Superior temporal gyrus (tissue), 1 donor: ENCODE measurements around the gene WSCD2.

Experiments used
- DNase-seq: peaks from one replicate; pipeline ENCODE4 v3.0.0-alpha.2; 2016; ENCODE audit errors: extremely low spot score

WSCD2 gene

DNA sequence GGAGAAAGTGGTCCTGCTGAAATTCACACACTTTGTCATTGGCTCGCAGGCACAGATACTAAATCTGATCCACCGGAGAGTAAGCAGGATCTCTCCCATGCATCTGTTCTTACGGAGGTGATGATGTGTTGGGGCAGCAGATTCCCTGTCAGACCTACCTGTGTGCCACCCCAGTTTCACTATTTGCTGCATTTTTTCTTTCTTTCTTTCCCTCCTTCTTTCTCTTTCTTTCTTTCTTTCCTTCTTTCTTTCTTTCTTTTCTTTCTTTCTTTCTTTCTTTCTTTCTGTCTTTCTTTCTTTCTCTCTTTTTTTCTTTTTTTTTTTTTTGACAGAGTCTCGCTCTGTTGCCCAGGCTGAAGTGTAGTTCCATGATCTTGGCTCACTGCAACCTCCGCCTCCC is 37.4 kb downstream of the WSCD2 start:
- no peak for DNase-seq

DNA sequence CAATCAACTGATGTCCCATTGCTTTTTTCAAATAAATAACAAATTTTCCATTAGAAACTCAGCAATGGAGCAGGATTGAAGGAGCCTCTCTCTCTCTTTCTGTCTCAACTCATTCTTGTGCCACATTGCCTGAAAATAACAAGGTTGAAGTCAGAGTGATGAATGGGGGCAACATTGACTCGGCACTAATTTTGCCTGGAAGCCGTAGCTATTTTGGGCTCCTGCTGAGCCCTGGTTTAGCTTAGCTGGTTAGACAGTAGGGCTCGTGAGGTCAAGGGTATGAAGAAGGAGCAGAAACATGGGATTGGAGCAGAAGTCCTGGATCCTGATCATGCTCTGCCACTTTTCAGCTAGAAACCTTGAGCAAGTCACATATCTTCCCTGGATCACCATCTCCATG is 38.9 kb downstream of the WSCD2 start:
- DNase-seq, result no peak

DNA sequence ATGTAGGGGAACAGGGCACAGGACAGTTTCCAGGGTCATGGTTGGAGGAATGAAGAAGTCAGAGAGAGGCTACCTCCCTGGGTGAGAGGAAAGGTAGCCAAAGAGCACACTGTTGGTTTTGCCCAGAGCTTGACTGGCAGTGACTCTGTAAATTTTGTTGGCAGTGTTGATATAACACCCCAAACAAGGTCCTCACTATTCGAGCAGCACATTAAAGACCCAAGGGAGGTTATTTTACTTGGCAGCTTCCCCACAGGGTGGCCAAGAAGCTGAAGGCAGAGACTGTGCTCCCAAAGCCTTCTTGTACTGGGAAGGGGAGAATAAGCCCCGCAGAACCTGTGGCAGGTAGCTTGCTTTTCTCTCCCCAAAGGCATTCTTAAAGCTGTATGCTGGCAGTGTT is 40.6 kb downstream of the WSCD2 start:
- no peak for DNase-seq

DNA sequence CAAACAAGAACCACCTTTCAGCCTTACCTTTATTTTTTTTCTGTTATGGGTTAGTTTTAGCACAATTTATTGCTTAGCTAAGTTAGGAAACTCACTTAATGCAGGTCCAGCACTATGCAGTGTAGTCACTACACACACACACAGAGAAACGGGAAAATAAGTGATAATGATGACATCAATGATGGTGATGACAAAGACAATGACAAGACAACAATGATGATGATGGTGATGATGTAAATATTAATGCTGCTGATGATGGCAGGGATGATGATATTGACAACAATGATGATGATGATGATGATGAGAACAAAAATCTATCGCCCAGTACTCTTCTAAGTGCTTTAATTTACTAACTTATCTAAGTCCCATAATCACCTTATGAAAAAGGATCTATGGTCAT is 41.1 kb downstream of the WSCD2 start:
- no peak for DNase-seq

DNA sequence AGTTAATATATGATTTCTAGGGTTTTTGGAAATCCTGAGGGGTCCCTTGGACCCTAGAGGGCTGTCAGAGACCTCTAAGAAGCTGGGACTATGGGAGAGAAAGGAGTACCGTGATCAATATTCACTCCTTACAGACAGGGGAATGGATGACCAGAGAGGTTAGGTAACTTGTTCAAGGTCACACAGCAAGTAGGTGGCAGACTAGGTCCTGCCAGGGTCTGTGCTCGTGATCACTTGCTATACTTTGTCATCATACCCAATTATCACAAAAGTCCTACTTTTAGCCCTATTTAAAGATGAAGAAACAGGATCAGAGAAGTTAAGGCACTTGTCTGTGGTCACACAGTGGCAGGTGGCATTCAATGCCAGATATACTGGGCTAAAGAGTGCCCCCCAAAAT is 42.9 kb downstream of the WSCD2 start:
- no peak for DNase-seq

DNA sequence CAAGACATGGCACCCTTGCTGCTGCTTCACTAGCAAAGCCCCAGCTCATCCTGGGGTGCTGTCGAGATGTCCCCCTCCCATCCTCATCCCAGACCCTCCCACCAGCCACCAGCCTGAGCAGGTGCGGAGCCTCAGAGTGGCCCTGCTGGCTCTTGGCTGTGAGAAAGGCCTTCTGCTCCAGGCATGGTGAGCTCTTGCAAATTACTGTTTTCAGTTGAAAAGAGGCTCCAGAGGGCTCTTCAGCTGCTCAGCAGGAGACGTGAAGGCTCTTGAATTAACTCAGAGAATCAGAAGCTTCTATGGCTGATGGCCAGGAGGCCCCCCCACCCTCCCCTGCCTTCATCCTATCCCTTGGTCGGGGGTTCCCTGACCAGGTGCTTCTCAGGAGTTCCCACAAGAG is 44.1 kb downstream of the WSCD2 start:
- no peak for DNase-seq

DNA sequence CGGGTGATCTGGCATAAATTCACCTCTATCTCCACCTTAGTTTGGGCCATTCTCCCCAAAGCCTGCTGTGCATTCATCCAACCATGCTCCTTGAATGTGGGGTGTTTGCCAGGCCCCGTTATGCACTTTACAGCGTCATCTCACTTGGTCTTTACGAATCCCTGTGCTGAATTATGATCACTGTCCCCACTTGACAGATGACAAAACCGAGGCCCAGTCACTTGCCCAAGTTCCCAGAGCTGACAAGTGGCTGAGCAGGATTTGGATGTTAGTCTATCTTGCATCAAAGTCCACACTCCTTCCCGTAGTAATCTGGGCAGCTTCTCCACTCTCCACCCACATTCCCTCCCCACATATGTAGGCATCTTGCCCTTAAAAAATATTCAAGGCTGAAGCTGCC is 44.8 kb downstream of the WSCD2 start:
- peak; percentile 38 for DNase-seq

DNA sequence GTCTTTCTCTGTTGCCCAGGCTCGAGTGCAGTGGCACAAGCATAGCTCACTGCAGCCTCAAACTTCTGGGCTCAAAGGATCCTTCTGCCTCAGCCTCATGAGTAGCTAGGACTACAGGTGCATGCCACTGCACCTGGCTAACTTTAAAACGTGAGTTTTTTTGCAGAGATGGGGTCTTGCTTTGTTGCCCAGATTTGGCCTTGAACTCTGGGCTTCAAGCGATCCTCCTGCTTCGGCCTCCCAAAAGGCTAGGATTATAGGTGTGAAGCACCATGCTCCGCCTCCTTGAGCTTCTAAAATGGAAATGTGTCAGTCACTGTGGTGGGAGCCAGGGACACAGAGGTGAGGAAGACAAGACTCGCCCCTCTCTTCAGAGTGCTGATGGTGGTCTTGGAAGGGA is 45.6 kb downstream of the WSCD2 start:
- DNase-seq, result no peak

DNA sequence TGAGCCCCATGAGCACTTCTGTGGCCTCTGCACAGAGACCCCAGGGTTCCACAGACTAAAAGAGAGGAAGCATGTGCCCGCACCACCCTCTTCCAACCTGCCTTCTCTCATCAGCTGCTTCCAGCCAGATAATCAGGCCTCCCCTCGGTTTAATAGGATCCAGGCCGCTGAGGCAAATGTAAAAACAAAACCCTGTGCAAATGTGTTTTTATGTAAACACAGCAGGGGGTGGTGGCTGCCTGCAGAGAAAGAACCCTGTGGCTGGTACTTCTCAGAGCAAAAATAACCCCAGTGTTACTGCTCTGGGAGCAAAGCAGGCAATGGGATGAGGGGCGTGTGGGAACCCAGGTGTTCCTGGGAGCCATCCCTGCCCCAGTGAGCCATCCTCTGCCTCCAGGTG is 46.2 kb downstream of the WSCD2 start:
- no peak for DNase-seq

DNA sequence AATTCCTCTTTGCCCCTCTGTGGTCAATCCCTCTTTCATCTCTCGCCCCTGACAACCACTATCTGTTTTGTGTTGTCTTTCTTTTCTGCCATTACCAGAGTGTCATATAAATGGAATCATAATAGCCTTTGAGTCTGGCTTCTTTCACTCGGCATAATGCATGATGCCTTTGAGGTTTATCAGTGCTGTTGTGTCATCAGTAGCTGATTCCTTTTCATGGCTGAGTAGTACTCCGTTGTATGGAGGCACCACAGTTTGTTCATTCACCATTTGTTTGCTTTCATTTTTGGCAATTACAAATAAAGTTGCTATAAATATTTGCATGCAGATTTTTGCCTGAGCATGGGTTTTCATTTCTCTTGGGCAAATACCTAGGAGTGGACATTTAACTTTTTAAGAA is 47.2 kb downstream of the WSCD2 start:
- DNase-seq, result no peak

DNA sequence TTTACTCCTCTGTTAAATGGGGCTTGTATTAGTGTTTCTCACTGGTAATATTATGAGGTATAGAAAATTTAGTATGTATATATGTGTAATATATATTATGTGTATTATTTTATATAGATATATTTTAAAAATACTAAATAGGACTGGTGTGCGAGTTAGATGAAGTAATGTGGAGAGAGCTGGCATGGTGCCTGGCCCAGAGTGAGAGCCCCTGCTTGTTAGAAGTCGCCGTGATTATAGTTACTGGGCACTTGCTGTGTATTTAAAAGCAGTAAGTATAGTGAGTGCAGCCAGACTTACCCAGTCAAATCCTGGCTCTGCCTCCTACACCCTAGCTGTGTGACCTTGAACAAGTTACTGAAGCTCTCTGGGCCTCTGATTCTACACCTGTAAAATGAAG is 48.0 kb downstream of the WSCD2 start:
- no peak for DNase-seq

DNA sequence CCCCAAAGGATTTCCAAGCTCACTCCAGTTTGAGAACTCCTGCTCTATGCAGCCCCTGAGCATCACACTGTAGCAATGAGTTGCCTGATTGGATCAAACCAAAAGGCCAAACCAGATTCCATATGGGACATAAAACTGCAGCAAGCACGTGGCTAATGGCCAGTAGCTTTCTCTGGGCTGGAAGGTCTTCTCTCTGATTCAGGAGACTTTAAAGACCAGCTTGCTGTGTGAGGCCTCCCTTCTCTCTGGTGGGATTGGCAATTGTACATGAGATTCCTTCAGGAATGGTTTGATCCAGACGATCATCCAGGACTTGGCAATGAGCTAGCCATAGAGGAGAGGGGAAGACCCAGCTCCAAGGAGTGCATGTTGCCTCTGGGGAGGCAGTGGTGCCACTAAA is 50.2 kb downstream of the WSCD2 start:
- DNase-seq, result no peak

DNA sequence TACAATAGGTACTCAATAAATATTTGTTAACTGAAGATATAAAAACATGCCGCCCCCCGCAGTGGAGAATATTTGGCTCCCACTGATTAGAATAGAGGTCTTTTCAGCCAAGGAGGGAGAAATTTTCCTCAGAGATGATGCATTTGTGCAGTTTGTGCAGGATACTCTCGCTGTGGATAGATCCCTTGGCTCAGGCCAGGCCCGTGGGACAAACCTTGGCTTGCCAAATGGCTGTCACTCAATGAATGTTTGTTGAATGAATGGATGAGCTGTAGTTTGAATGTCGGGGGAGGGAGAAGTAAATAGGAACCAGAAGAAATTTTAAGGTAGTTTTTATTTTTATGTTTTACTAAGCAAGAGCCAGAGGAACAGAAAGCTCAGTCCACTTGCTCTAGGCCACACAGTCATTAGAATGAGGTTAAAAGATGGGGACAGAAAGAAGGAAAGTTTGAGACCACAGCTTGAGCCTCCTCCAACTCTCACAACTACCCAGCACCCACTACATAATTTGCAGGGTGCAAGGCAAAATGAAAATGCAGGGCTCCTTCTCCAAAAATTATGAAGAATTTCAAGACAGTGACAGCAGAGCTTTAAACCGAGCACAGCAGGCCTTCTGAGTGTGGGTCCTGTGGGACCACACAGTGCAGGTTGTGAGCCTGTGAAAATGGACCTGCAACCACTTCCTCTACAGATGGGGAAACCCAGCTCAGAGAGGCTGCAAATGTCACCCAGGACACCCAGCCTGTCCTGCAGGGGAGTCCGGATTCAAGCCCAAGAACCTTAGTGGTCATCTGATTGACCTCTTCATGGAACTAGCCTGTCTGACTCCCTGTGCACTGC is 51.4 kb downstream of the WSCD2 start:
- no peak for DNase-seq

DNA sequence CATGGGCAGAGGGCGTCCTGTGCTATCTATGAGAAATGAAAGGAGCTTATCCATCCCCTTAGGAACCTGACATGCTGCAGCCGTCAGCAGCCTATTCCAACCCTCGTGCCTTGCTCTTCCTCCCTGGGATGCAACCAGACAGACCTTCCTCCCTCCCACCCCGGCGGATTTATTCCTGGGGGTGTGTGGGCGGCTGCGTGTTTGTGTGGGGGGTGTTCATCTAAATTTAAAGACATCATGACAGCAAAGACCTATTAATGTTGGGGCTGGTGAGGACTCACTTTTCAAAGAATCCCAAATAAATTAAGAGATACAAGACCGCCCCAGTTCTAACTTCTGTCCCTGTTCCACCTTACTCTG is 52.0 kb downstream of the WSCD2 start:
- DNase-seq, result no peak

DNA sequence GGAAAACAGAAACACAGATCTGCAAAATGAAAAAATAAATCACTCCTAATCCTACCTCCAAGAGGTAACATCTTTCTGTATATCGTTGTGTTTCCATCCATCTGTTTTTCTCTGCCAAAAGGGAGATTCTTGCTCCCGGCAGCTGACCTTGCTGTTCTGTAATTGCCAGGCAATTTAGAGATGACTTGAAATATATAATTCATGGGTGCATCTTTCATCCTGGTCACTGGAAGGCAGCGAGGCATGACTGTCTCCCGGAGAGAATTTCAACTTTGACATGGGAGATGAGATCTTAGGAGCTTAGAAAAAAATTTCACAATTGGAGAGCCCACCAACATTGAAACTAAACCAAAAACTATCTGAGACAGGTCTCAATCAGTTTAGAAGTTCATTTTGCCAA is 53.0 kb downstream of the WSCD2 start:
- no peak for DNase-seq

DNA sequence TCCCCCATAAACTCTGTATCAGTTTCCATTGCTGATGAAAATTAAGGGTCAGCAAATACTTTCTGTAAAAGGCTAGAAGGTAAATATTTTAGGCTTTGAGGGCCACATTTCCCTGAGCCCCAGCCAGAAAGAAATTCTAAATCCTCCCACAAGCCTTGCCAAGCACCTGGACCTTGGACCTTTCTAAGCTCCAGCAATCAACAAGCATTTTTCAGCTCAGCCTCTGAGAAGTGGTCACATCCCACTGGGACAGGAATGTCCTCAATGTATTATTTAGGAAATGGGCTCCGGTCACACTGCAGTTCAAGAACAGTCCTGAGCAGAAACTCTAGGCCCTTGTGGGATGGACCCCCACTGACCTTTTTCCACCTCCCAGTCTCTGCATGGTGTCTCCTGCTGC is 55.9 kb downstream of the WSCD2 start:
- no peak for DNase-seq

DNA sequence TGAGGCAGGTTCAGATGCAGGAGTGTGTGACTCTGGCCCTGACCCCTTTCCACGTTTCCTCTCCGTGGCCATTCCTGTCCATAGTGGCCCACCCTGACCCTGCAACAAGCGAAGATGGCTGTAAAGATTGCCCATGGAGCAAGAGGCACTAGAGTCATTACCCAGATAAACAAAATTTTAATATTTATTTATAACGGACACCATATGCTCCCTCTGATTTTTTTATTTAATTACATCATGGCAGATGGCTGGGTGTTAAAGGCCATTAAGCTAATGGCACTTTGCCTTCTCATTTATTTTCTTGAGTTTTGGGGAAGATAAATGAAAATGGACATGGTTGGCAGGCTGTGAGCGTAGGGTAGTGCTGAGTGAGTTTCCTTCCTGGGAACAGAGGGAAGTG is 58.7 kb downstream of the WSCD2 start:
- no peak for DNase-seq

DNA sequence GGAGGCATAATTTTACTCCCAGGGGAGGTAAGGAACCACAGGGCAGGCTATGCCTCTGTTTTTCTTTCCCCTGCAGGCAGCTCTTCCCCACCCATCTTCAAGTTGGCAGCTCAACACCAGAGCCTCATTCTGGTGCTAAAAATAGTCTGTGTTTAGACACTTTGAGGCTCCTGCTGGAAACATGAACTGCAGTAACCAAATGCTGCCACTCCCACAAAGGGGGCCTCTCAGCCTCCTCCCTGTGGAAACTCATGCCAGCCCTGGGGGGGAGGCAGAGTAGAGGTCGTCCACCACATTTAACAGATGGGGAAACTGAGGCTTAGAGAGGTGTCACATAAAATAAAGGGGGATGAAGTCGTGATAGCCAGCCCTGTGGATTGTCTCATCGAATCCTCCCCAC is 61.4 kb downstream of the WSCD2 start:
- DNase-seq, result peak; percentile 47

DNA sequence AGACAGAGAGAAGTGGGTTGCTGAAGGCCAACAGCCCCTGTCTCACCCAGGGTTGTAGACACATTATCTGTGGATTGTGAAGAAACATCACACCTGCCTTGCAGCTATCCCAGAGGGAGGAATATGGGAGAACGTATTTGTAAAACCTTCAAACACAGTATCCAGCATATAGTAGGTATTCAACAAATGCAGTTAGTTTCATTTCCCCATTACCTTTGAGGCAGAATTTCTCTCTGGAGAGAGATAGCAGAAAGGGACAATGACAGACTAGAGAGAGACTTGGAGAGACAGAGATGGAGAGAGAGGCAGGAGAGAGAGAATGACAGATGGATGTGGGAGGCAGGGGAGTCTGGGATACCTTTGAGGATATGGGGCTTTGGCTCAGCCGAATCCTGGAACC is 62.0 kb downstream of the WSCD2 start:
- no peak for DNase-seq

DNA sequence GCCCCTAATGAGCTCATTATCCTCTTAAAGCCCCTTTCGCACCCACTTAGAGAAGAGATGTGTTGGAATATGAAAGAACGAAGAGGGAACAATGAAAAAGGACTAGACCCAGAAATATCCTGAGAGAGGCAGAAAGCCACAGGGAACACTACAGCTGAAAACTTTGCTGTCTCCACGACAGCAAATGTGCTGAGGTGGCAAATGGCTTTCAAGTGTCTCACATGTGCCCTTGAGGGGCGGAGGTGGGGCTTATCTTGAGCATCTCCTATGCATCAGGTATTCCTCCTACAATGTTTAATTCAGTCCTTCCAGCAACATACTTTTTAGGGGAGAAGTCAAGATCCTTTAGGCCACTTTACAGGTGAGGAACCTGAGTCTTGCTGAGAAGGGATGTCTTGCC is 62.9 kb downstream of the WSCD2 start:
- no peak for DNase-seq

DNA sequence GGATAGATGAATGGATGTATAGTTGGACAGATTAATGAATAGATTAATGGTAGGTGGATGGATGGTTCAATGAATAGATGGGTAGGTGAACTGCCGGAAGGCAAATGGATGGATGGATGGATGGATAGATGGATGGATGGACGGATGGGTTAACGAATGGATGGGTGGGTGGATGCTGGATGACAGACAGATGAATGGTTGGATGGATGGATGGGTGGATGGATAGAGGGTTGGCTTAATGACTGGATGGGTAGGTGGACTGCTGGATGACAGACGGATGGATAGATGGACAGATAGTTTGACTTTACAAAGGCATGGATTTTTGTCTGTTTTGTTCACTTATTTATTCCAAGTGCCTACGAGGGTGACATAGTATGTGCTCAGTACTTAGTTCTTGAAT is 64.4 kb downstream of the WSCD2 start:
- DNase-seq, result no peak

DNA sequence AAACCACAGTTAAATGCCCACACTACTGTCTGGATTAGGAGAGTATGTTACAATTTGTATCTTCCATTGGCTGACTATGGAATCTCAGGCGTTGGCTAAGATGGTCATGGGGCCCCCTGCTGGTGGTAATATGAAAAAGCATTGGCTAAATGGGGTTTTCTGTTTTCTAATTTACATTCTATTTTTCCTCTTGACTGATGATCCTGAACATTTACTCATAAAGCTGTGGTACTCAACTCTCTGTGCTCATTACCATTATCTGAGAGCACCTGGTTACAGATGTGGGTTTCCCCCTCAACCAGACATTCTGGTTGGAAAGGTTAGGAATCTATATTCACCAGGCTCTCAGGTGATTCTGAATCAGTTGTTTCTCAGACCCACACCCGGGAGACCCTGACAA is 64.8 kb downstream of the WSCD2 start:
- peak; percentile 66 for DNase-seq

DNA sequence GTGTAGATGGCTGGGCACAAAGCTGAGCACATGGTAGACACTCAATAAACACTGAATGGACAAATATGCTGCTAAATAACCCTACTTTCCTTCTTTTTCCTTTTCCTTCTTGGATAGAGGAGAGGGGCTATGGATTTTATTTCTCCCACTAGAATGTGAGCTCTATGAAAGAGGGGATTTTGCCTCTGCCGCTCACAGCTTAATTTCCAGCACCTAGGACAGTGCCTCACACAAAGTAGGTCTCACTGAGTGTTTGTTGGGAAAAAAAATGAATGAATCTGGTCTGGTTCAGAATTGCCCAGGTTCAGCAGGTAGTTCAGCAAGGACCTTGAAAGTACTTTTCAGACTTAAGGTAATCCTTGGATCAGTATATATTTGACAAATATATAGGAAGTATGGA is 65.5 kb downstream of the WSCD2 start:
- no peak for DNase-seq

DNA sequence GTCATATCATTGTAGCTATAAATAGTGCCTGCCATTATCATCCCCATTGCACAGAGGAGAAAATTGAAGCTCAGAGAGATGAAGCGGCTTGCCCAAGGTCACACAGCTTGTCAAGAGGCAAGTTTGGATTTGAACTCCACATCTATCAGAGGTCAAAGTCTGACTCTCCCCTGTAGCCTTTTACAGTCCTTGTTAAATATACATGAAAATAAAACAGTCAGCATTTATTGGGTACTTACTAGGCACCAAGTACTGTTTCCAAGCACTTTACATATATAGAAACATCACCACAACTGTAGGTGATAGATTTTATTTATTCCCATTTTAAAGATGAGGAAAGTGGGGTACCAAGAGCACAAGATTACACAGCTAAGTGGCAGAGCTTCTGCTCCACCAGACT is 67.2 kb downstream of the WSCD2 start:
- no peak for DNase-seq
